HepG2 (cell line): ENCODE results near the gene ZNF275. TPM values are rescaled to one million over a fixed set of nuclear protein-coding genes. Genes with fewer than 3 reads are reported as not detected.

Source experiments
- CHD4 ChIP-seq: fragments of 200-600 bp; sonication (generic); IDR thresholded peaks from 2 replicates; pipeline ENCODE4 v1.7.0; 2017; ENCODE audit warnings: mild to moderate bottlenecking, low read length, borderline replicate concordance
- CREB1 ChIP-seq, 2 experiments: fragments of 450-650 bp in 1 of 2; IDR thresholded peaks; 2 replicates each; pipeline ENCODE4 v1.6.1; 2016 to 2017; ENCODE audit warnings: control low read depth in 1 of 2, mild to moderate bottlenecking in 1 of 2, missing compliant biosample characterization in 1 of 2, missing genetic modification characterization in 1 of 2
- ETV6 ChIP-seq: sonication (generic); formaldehyde crosslinking; conservative IDR thresholded peaks from 2 replicates; pipeline ENCODE4 v1.4.0; 2020; ENCODE audit warnings: missing genetic modification reagents
- FOXJ3 ChIP-seq: sonication (generic); formaldehyde crosslinking; IDR thresholded peaks from 2 replicates; pipeline ENCODE4 v1.4.0; 2020; ENCODE audit warnings: missing genetic modification reagents, mild to moderate bottlenecking, borderline replicate concordance
- FOXK1 ChIP-seq: sonication (generic); formaldehyde crosslinking; IDR thresholded peaks from 2 replicates; pipeline ENCODE4 v1.4.0; 2020; ENCODE audit warnings: low read depth, missing genetic modification reagents, borderline replicate concordance
- KDM5B ChIP-seq: sonication (generic); formaldehyde crosslinking; IDR thresholded peaks from 2 replicates; pipeline ENCODE4 v1.4.0; 2020; ENCODE audit warnings: missing genetic modification reagents, mild to moderate bottlenecking, borderline replicate concordance
- MAF1 ChIP-seq: sonication (generic); formaldehyde crosslinking; IDR thresholded peaks from 2 replicates; pipeline ENCODE4 v1.5.0; 2020; ENCODE audit warnings: missing genetic modification reagents, borderline replicate concordance
- MED13 ChIP-seq: sonication (generic); formaldehyde crosslinking; IDR thresholded peaks from 2 replicates; pipeline ENCODE4 v1.5.0; 2020; ENCODE audit warnings: missing genetic modification reagents
- NFIB ChIP-seq: sonication (generic); formaldehyde crosslinking; IDR thresholded peaks from 2 replicates; pipeline ENCODE4 v1.9.0; 2021; ENCODE audit warnings: missing genetic modification reagents, mild to moderate bottlenecking, borderline replicate concordance
- RAD21 ChIP-seq: fragments of 450-650 bp; formaldehyde crosslinking; IDR thresholded peaks from 2 replicates; pipeline ENCODE4 v1.5.0; 2020; ENCODE audit warnings: mild to moderate bottlenecking
- SP1 ChIP-seq, 2 experiments: fragments of 450-650 bp in 1 of 2; sonication (generic) in 1 of 2; formaldehyde crosslinking in 1 of 2; IDR thresholded peaks; 2 replicates each; pipeline versions ENCODE4 v1.4.0 to v1.6.1; 2016 to 2020; ENCODE audit warnings: missing genetic modification reagents in 1 of 2
- YY1 ChIP-seq: IDR thresholded peaks from 2 replicates; pipeline ENCODE4 v1.6.1; 2011; ENCODE audit warnings: low read length, low read depth, moderate library complexity, mild to moderate bottlenecking; ENCODE audit not compliant: insufficient read depth, insufficient replicate concordance
- ZKSCAN5 ChIP-seq: sonication (generic); formaldehyde crosslinking; IDR thresholded peaks from 2 replicates; pipeline ENCODE4 v1.5.1; 2020; ENCODE audit warnings: mild to moderate bottlenecking, missing genetic modification reagents
- ZNF143 ChIP-seq: sonication (generic); formaldehyde crosslinking; IDR thresholded peaks from 2 replicates; pipeline ENCODE4 v1.4.0; 2020; ENCODE audit warnings: missing genetic modification reagents
- ZNF20 ChIP-seq: sonication (generic); formaldehyde crosslinking; IDR thresholded peaks from 2 replicates; pipeline ENCODE4 v1.4.0; 2020; ENCODE audit warnings: mild to moderate bottlenecking, moderate library complexity, missing genetic modification reagents
- ZNF230 ChIP-seq: sonication (generic); formaldehyde crosslinking; IDR thresholded peaks from 2 replicates; pipeline ENCODE4 v1.4.0; 2020; ENCODE audit warnings: mild to moderate bottlenecking, missing genetic modification reagents
- ZNF281 ChIP-seq: sonication (generic); formaldehyde crosslinking; IDR thresholded peaks from 2 replicates; pipeline ENCODE4 v1.4.0; 2020; ENCODE audit warnings: missing genetic modification reagents, borderline replicate concordance
- ZNF691 ChIP-seq: sonication (generic); formaldehyde crosslinking; IDR thresholded peaks from 2 replicates; pipeline ENCODE4 v1.4.0; 2020; ENCODE audit warnings: missing genetic modification reagents, low read depth, mild to moderate bottlenecking, borderline replicate concordance
- ZNF720 ChIP-seq: sonication (generic); formaldehyde crosslinking; IDR thresholded peaks from 2 replicates; pipeline ENCODE4 v1.4.0; 2020; ENCODE audit warnings: missing genetic modification reagents
- ZNF772 ChIP-seq: sonication (generic); formaldehyde crosslinking; IDR thresholded peaks from 2 replicates; pipeline ENCODE4 v1.5.0; 2020; ENCODE audit warnings: mild to moderate bottlenecking, missing genetic modification reagents
- ZSCAN31 ChIP-seq: sonication (generic); formaldehyde crosslinking; IDR thresholded peaks from 2 replicates; pipeline ENCODE4 v1.5.0; 2020; ENCODE audit warnings: low read depth, mild to moderate bottlenecking, missing genetic modification reagents
- ZXDC ChIP-seq: sonication (generic); formaldehyde crosslinking; IDR thresholded peaks from 2 replicates; pipeline ENCODE4 v1.5.0; 2020; ENCODE audit warnings: mild to moderate bottlenecking, missing genetic modification reagents
- polyA plus RNA-seq, 8 experiments: library from polyadenylated mRNA; depleted of rRNA in 3 of 8; stranded (reverse) in 7 of 8; unstranded in 1 of 8; fragments of >200 nt; fragmentation: Illumina TruSeq in 4 of 8; extraction: Trizol in 4 of 8; gene quantifications; 2 replicates each; pipeline versions ENCODE4 v1.2.1 to v1.2.3, GENCODE V29; 2011 to 2016; ENCODE audit warnings: low read depth in 4 of 8, missing spikeins in 1 of 8, mixed read lengths in 1 of 8; ENCODE audit not compliant: insufficient read depth in 1 of 8
- total RNA-seq, 5 experiments: library from RNA; depleted of rRNA; stranded (reverse); fragments of >200 nt; fragmentation: Illumina TruSeq; extraction: Trizol; gene quantifications; 2 replicates each; pipeline ENCODE4 v1.2.3, GENCODE V29; 2016; ENCODE audit warnings: low read depth in 1 of 5

Gene ZNF275
- total and polyA plus RNA-seq, 2 of the 13 experiments (the other 11 are each of a cell fraction or from before 2014, with no cell fraction given) = 6.4 to 11.8 TPM

GRCh38 chrX:153400146-153401132 lies 66.5 kb downstream of the ZNF275 start (continued):
- TF ChIP-seq ZNF230 (CRISPR knock-in tag) (no peak), KDM5B (CRISPR knock-in tag) (no peak), MED13 (CRISPR knock-in tag) (no peak), ZNF20 (CRISPR knock-in tag) (no peak), ZNF720 (CRISPR knock-in tag) (no peak), ETV6 (CRISPR knock-in tag) (no peak), RAD21 (CRISPR knock-in tag) (peak; percentile 82), ZNF143 (CRISPR knock-in tag) (no peak), SP1 (IDR thresholded peaks at IDR 0.05) (no peak), SP1 (CRISPR knock-in tag; IDR thresholded peaks at IDR 0.05) (no peak), CHD4 (no peak), YY1 (peak; percentile 55), ZNF772 (CRISPR knock-in tag) (no peak), MAF1 (CRISPR knock-in tag) (no peak), CREB1 (IDR thresholded peaks at IDR 0.05) (no peak), CREB1 (CRISPR knock-in tag; IDR thresholded peaks at IDR 0.05) (no peak), FOXK1 (CRISPR knock-in tag) (no peak), FOXJ3 (CRISPR knock-in tag) (no peak), ZSCAN31 (CRISPR knock-in tag) (no peak), ZXDC (CRISPR knock-in tag) (no peak), NFIB (CRISPR knock-in tag) (no peak), ZNF691 (CRISPR knock-in tag) (no peak), ZNF281 (CRISPR knock-in tag) (peak; percentile 59; the same call in 1 of the 2 replicates), ZKSCAN5 (no peak)
